8988T (cell line): ENCODE data around the gene RDH14.

Source experiments
- DNase-seq: peaks from one replicate; pipeline ENCODE4 v3.0.0; 2011

The RDH14 gene

GRCh38 chr2:18519914-18520450 lies 40.5 kb downstream of the RDH14 start:
- no peak for DNase-seq

GRCh38 chr2:18518116-18519111 lies 42.0 kb downstream of the RDH14 start:
- no peak for DNase-seq

- DNase-seq, result no peak
Observed at GRCh38 chr2:18517386-18517785, 43.1 kb downstream of the RDH14 start.

GRCh38 chr2:18516112-18516511 lies 44.3 kb downstream of the RDH14 start:
- no peak for DNase-seq

GRCh38 chr2:18514526-18515461 lies 45.7 kb downstream of the RDH14 start:
- no peak for DNase-seq

- DNase-seq, result no peak
Observed at GRCh38 chr2:18510775-18511174, 49.7 kb downstream of the RDH14 start.

GRCh38 chr2:18506883-18507509 lies 53.5 kb downstream of the RDH14 start:
- no peak for DNase-seq

GRCh38 chr2:18505703-18506341 lies 54.6 kb downstream of the RDH14 start:
- no peak for DNase-seq
